ENCODE measurements around the gene NFATC2.

Gene NFATC2

GRCh38 chr20:51394706-51395105, 147.8 kb downstream of the NFATC2 start:
- no peak overlapping the region for H3K27ac ChIP-seq (ENCODE audit: low read depth, low read length)
- no peak overlapping the region for H3K4me2 ChIP-seq (ENCODE audit: low read depth, low read length, poor library complexity, severe bottlenecking)
- H3K79me2 ChIP-seq (ENCODE audit: insufficient read depth, low read length) = no peaks in the 10 kb centered on the region
- H3K9ac ChIP-seq (ENCODE audit: low read length) = no peak overlapping the region
- H3K27me3 ChIP-seq (ENCODE audit: low read length) = no peaks in the 10 kb centered on the region
- no peak for TF ChIP-seq EZH2phosphoT487 (conservative IDR thresholded peaks at IDR 0.05; ENCODE audit: low read length)
- TF ChIP-seq CTCF (IDR thresholded peaks at IDR 0.05; ENCODE audit: insufficient read depth, low read length, poor library complexity, severe bottlenecking) = no peak
- no peak overlapping the region for H3K4me3 ChIP-seq (ENCODE audit: insufficient read depth, low read length, poor library complexity, severe bottlenecking)
- no peak overlapping the region for H2AFZ ChIP-seq (ENCODE audit: low read depth, low read length, severe bottlenecking)
- no peaks in the 10 kb centered on the region for H3K9me2 ChIP-seq (replicated peaks; ENCODE audit: insufficient read depth, low read length)
- H3F3A ChIP-seq (ENCODE audit: insufficient read depth) = no peaks in the 10 kb centered on the region
- no peaks in the 10 kb centered on the region for H4K20me1 ChIP-seq (ENCODE audit: low read depth, low read length)
- no peaks in the 10 kb centered on the region for H3K36me3 ChIP-seq (ENCODE audit: low read length)
- H3K9me3 ChIP-seq (ENCODE audit: insufficient read depth, low read length) = no peaks in the 10 kb centered on the region

- Histone ChIP-seq H3K9ac (ENCODE audit: low read length) (no peak overlapping the region), H3K4me2 (ENCODE audit: low read depth, low read length, poor library complexity, severe bottlenecking) (no peak overlapping the region), H3K36me3 (ENCODE audit: low read length) (no peaks in the 10 kb centered on the region), H3K9me2 (replicated peaks; ENCODE audit: insufficient read depth, low read length) (no peaks in the 10 kb centered on the region), H3K4me3 (ENCODE audit: insufficient read depth, low read length, poor library complexity, severe bottlenecking) (no peak overlapping the region), H4K20me1 (ENCODE audit: low read depth, low read length) (no peaks in the 10 kb centered on the region), H3F3A (ENCODE audit: insufficient read depth) (no peaks in the 10 kb centered on the region), H3K27me3 (ENCODE audit: low read length) (no peaks in the 10 kb centered on the region), H2AFZ (ENCODE audit: low read depth, low read length, severe bottlenecking) (no peak overlapping the region), H3K27ac (ENCODE audit: low read depth, low read length) (no peak overlapping the region), H3K79me2 (ENCODE audit: insufficient read depth, low read length) (no peaks in the 10 kb centered on the region), H3K9me3 (ENCODE audit: insufficient read depth, low read length) (no peaks in the 10 kb centered on the region)
- TF ChIP-seq EZH2phosphoT487 (conservative IDR thresholded peaks at IDR 0.05; ENCODE audit: low read length) (no peak), CTCF (IDR thresholded peaks at IDR 0.05; ENCODE audit: insufficient read depth, low read length, poor library complexity, severe bottlenecking) (no peak)
Measured at GRCh38 chr20:51393571-51393970, 148.9 kb downstream of the NFATC2 start.

GRCh38 chr20:51392614-51393186, 149.8 kb downstream of the NFATC2 start:
- Histone ChIP-seq H4K20me1 (ENCODE audit: low read depth, low read length) (no peaks in the 10 kb centered on the region), H3K27ac (ENCODE audit: low read depth, low read length) (no peak overlapping the region), H3K9me3 (ENCODE audit: insufficient read depth, low read length) (no peaks in the 10 kb centered on the region), H3K4me3 (ENCODE audit: insufficient read depth, low read length, poor library complexity, severe bottlenecking) (no peak overlapping the region), H3K9me2 (replicated peaks; ENCODE audit: insufficient read depth, low read length) (no peaks in the 10 kb centered on the region), H3K27me3 (ENCODE audit: low read length) (no peaks in the 10 kb centered on the region), H3K9ac (ENCODE audit: low read length) (no peak overlapping the region), H3F3A (ENCODE audit: insufficient read depth) (no peaks in the 10 kb centered on the region), H3K79me2 (ENCODE audit: insufficient read depth, low read length) (no peaks in the 10 kb centered on the region), H3K36me3 (ENCODE audit: low read length) (no peaks in the 10 kb centered on the region), H3K4me2 (ENCODE audit: low read depth, low read length, poor library complexity, severe bottlenecking) (no peak overlapping the region), H2AFZ (ENCODE audit: low read depth, low read length, severe bottlenecking) (no peak overlapping the region)
- TF ChIP-seq CTCF (IDR thresholded peaks at IDR 0.05; ENCODE audit: insufficient read depth, low read length, poor library complexity, severe bottlenecking) (no peak), EZH2phosphoT487 (conservative IDR thresholded peaks at IDR 0.05; ENCODE audit: low read length) (no peak)

Data from SU-DHL-6 (cell line).